ENCODE data around the gene NRTN. TPM values are rescaled to one million over a fixed set of nuclear protein-coding genes. Genes with fewer than 3 reads are reported as not detected.

Gene NRTN
- total RNA-seq, 1 experiment from 2014 or later, result 0.11 TPM

- DNase-seq (ENCODE audit: low read depth), result no peak
Measured at GRCh38 chr19:5865772-5866171, 60.9 kb downstream of the NRTN start.

- DNase-seq (ENCODE audit: low read depth), result no peak
Measured at GRCh38 chr19:5867201-5868136, 62.6 kb downstream of the NRTN start.

GRCh38 chr19:5870986-5871394 is 66.1 kb downstream of the NRTN start:
- no peak for DNase-seq (ENCODE audit: low read depth)

- DNase-seq (ENCODE audit: low read depth), result no peak
Measured at GRCh38 chr19:5873617-5874199, 68.8 kb downstream of the NRTN start.

GRCh38 chr19:5874496-5874895 is 69.6 kb downstream of the NRTN start:
- peak; percentile 71 for DNase-seq (ENCODE audit: low read depth)

- no peak for DNase-seq (ENCODE audit: low read depth)
Measured at GRCh38 chr19:5877427-5877826, 72.6 kb downstream of the NRTN start.

- DNase-seq (ENCODE audit: low read depth), result no peak
Measured at GRCh38 chr19:5877882-5878281, 73.0 kb downstream of the NRTN start.

Other genes starting within 250 kb of the NRTN start
- gene TINCR, start 237.1 kb upstream of the NRTN start, total RNA-seq (2014; rRNA removed; shearing (Covaris generic)), result 0.12 and 0.40 TPM in 2 replicates
- 29.7 and 32.4 TPM in 2 replicates for gene SAFB2, start 182.3 kb upstream of the NRTN start, total RNA-seq (2014; rRNA removed; shearing (Covaris generic))
- 47.0 and 57.0 TPM in 2 replicates for gene SAFB, start 182.0 kb upstream of the NRTN start, total RNA-seq (2014; rRNA removed; shearing (Covaris generic))
- gene MICOS13, start 124.6 kb upstream of the NRTN start, total RNA-seq (2014; rRNA removed; shearing (Covaris generic)), result 70.3 and 76.2 TPM in 2 replicates
- 2.2 and 6.3 TPM in 2 replicates for gene HSD11B1L, start 124.0 kb upstream of the NRTN start, total RNA-seq (2014; rRNA removed; shearing (Covaris generic))
- gene RPL36, start 114.8 kb upstream of the NRTN start, total RNA-seq (2014; rRNA removed; shearing (Covaris generic)), result 845 and 864 TPM in 2 replicates
- 65.1 and 81.0 TPM in 2 replicates for gene LONP1, start 84.9 kb upstream of the NRTN start, total RNA-seq (2014; rRNA removed; shearing (Covaris generic))
- gene CATSPERD, start 84.4 kb upstream of the NRTN start, total RNA-seq (2014; rRNA removed; shearing (Covaris generic)), result not detected in 2 replicates
- gene PRR22, start 20.3 kb upstream of the NRTN start, total RNA-seq (2014; rRNA removed; shearing (Covaris generic)), result 2.7 and 3.7 TPM in 2 replicates
- 84.5 and 95.7 TPM in 2 replicates for gene DUS3L, start 13.9 kb upstream of the NRTN start, total RNA-seq (2014; rRNA removed; shearing (Covaris generic))
- not detected in 2 replicates for gene FUT6, start 34.6 kb downstream of the NRTN start, total RNA-seq (2014; rRNA removed; shearing (Covaris generic))
- not detected in 2 replicates for gene FUT3, start 46.4 kb downstream of the NRTN start, total RNA-seq (2014; rRNA removed; shearing (Covaris generic))
- not detected in 2 replicates for gene FUT5, start 65.5 kb downstream of the NRTN start, total RNA-seq (2014; rRNA removed; shearing (Covaris generic))
- gene NDUFA11, start 98.7 kb downstream of the NRTN start, total RNA-seq (2014; rRNA removed; shearing (Covaris generic)), result 354 and 408 TPM in 2 replicates
- 0.89 and 1.7 TPM in 2 replicates for gene VMAC, start 99.8 kb downstream of the NRTN start, total RNA-seq (2014; rRNA removed; shearing (Covaris generic))
- 1.6 and 1.8 TPM in 2 replicates for gene CAPS, start 109.2 kb downstream of the NRTN start, total RNA-seq (2014; rRNA removed; shearing (Covaris generic))
- 64.5 and 83.0 TPM in 2 replicates for gene RANBP3, start 173.1 kb downstream of the NRTN start, total RNA-seq (2014; rRNA removed; shearing (Covaris generic))